Measurements from ENCODE around the gene FAM120C.
A peak's percentile ranks its signal among the peaks of the same experiment; 100 is the strongest.

Gene FAM120C

DNA sequence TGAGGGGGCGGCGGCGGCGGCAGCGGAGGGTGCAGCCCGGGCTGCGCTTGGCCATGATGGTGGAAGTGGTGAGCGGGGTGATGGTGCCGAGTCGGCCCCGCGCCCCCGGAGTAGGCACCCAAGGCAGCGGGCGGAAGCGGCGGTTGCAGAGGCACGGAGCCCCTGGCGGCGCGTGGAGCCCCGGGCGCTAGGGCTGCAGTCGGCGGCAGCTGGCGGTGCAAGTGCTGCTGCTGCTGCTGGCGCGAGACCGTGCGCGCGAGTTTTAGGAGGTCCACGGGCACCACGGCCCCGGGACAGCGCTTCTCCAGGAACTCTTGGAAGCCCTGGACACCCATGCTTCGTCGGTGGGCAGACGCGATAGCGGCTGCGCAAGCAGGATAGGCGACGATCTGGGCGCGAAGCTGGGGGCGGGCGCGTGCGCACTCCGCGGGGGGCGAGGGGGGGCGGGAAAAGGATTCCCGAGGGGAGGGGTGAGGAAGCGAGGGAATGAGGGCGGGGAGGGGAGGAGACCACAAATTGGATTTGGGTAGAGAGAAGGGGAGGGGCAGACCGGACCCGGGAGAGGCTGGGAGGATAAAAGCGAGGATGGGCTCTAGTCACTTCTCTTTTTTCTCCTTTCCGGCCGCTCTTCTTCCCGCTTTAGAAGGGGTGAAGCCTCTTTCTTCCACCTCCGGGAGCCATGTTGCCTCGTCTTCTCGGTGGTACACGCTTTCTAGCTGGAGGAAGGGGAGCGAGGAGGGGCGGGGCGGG, at the start of gene FAM120C:
Gene FAM120C (minus strand): TSS at position 391 of the 750 bp plus-strand sequence. CDS start 56 bp downstream, at position 335.
- peak; percentile 51 for DNase-seq

DNA sequence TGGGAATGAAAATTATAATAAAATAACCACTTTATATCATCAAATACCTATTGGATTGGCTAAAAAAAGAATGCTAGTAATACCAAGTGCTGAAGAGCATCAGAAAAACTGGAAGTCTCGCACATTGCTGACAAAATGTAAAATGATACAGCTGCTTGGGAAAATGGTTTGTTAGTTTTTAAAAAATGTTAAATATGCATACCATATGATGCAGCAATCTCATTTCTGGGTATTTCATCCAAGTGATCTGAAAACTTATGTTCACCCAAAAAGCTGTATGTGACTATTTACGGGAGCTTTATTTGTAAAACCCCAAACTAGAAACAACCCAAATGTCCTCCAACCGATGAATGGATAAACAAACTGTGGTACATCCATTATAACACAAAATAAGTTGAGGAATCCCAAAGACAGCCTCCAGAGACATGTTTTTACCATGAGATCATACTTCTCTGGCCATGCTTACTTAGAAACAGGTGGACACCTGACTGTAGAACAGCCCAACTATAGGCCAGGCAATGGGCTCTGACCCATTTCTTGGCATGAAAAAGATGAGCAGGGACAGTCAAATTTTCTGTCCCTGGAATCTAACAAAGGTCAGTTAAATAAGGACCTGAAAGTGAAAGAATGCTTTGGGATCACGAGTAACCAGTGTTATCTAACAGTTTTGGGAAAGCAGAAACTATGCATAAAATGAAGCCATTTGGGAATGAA, 47.5 kb upstream of the FAM120C start:
- DNase-seq = no peak

GRCh38 chrX:54223581-54223980, 40.5 kb upstream of the FAM120C start:
- DNase-seq = no peak

GRCh38 chrX:54213603-54214002, 30.5 kb upstream of the FAM120C start:
- no peak for DNase-seq

- no peak for DNase-seq
These were observed 25.5 kb upstream of the FAM120C start for GRCh38 chrX:54208531-54208930.

DNA sequence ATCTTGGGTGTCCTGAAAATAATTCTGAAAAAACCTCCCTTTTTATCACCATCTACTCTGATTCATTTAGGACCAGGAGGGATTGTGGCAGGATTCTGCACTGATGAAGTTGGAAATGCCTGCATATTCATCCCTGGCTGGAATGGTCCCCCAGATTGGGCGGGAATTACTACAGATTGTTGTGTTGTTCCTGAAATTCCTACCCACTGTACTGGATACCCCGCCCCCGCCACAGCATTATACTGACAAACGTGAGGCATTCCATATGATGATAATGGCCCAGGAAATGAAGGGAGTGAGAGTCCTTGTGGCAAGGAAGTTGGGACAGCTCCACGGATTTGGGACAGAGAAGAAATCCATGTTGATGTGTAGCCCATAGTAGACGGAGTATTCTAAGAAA, 15.2 kb upstream of the FAM120C start:
- DNase-seq = no peak

GRCh38 chrX:54194982-54195588, 12.0 kb upstream of the FAM120C start:
- no peak for DNase-seq

DNA sequence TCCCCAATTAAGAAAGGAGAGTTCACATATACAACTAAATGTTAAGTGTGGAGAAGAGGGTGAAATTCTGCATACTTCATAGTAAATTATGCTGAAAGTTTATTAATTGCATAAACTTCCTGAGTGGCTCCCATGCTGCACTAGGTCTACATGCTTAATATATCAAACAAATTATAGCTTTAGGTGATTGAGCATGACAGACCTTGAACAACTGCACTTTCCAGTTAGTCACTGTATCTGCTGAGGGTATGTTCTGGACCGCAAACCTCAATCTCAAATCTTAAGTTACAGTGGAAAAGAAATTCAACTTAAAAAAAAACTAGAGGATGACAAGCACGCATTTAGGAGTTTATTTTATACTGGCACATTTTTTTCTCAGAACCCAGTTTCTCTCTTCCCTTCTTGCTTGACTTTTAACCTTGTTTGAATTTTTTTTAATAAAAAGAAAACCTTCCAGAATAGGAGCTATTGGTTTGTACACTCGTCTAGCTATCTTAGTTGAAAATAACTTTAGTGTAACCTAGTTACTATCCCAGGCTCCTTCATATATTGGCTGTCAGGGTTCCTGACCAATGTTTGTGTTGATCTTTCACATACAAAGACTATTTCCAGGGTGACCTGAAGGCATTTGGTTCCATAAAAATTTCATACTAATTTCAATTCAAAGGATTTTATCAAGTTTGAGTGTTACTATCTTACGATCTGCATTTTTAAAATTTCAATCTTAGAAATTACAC, 10.2 kb upstream of the FAM120C start:
- DNase-seq = no peak

- no peak for DNase-seq
These were observed 1.4 kb upstream of the FAM120C start for GRCh38 chrX:54184474-54184873.

- peak; percentile 43 for DNase-seq
These were observed 725 bp downstream of the FAM120C start for GRCh38 chrX:54182194-54182863.

DNA sequence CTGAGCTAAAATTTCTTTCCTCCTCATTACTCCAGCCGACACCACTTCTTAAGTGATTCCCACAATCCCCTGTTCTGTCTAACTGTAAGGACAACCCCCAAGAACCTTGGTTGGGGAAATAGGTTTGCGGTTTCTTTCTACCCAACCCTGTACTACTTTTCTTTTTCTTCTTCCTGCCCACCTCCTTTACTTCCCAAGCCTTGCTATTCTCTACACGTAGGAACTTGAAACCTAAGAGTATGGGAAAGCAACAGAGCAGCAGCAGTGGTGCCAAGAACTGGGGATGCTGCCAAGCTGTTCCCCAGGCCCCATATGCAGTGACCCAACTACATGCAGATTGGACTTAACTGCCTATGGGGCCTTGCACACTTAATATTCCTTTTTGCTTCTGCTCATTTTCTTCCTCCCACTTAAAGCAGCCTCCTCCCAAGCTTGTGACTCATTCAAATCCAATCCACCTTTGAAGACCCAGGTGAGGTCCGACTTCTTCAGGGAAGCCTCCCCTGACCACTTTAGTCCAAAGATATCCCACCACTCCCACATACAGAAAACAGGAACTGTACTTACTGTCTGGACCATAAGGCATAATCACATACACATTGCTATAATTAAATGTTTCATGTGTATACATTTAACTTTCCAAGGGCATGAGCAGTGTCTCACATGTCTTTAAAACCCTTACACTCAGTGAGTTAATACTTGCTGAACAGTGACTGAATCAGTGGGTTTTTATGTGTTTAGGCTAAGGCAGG, 1.7 kb downstream of the FAM120C start:
- no peak for DNase-seq

DNA sequence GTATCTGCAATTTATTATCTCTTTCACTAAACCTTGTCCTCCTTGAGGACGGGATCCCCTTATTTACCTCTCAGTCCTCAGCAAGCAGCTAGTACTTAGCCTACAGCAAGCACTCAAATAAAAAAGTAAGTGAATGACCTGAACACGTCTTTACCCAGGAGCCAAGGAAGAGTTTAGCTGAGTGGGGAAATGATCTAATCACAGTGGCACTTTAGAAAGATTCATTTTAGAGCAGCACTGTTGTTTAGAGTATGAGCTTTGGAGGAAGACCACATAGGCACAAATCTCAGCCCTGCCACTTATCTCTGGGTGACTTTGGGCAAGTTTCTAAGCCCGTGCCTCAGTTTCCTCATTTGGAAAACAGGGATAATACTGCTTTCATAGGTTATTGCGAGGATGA, 2.7 kb downstream of the FAM120C start:
- no peak for DNase-seq

DNA sequence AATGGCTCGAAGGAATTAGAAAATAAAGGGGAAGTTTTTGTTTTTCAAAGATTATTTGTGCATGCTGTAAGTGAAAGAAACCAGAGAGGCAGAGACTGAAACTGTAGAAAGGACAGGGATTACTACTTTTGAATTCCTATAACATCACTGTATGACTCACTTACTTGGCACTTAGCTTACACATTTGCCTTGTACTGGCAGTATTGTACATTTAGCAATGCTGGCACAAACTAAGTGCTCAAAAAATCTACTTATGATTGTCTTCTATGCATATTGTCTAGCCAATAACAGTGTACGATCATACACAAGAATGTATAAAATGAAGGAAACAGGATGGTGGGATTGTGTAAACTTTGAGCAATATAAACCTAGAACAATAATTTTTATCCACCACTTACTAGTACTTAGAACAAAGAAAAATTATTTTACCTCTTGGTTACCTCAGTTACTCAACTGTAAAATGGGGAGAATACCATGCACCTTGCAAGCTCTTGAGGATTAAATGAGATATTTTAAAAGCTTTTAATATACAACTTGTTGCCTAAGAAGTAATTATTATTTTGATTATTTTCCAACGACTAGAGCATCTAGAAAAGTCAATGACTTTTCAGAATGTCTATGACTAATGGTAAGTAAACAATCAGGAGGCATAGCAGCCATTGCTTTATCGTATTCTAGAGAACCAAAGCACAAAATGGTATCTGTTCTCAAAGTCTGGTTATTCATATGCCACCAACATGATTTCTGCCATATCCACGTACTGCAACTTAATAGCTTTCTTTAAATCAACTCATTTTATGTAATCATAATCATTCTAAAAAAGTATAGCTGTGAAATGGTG, 4.7 kb downstream of the FAM120C start:
- DNase-seq = no peak

DNA sequence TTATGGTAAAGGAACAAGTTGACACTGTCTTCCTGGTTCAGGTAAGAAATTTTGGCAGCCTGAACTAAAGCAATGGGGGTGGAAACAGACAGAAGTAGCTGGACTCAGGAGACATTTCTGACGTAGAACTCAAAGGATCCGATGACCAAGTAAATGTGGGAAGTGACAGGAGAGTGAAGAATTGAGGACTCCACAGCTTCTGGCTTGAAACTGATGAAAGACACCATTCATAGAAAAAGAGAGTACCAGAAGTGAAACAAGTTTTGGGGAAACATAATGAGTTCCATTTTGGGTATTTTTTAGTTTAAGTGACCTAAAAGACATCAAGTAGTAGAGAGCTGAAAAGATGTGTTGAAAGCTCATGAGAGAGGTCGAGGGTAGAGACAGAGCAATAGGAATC, 5.7 kb downstream of the FAM120C start:
- DNase-seq = no peak

DNA sequence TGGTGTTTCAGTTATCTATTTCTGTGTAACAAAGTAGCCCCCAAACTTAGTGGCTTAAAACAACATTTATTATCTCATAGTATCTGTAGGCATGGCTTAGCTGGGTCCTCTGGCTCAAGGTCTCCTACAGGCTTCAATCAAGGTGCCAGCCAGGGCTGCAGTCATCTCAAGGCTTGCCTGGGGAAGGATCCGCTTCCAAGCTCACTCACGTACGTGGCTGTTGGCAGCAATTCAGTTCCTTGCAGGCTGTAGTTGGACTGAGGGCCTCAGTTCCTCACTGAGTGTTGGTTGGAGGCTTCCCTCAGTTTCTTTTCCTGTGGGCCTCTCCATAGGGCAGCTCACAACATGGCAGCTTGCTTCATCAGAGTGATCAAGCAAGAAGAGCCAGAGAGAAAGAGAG, 9.3 kb downstream of the FAM120C start:
- no peak for DNase-seq

DNA sequence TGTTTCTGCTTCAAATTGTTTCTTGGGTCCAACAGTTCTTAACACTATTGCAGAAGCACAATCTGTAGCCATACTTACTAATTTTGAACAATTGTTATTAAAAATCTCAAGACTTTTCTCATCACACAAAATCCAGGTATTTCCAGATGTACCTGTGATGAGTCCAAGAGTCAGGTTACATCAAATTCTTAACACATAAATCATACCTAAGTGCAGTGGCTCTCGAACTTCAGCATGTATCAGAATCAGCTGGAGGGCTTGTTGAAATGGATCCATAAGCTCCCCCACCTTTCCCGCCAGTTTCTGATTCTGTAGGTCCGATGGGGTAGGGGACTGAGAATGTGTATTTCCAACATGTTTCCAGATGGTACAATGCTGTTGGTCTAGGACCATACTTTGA, 10.6 kb downstream of the FAM120C start:
- DNase-seq = no peak

DNA sequence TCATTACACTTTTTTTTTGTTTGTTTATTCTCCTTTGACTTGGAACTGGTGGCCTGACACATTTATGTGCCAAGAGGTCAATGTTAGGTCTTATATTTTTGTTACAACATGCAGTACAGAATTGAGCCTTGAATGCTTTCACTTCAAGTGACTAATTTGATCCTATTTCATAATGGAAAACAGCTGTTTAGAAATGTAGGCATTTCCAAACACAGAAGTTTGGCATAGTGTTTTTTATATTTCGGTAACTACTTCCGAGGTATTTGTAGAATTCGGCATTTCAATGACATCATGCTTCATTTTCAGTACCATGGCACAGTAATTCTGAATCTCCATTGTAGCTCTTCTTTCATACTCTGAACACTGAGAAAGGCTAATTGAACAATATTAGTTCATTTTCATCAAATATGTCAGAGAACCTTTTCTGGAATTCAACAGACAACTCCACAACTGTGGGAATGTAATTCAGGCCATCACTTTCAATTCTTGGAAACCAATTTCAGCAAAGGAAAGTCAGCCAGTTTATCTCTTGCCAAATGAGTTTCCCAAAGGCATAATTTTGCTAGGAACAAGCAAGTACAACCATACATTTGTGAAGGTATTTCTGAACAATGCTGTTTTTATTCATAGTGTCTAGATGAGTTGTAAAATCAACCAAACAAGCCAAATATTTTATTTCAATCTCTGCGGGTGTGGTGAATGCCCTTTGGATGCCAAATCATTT, 11.4 kb downstream of the FAM120C start:
- no peak for DNase-seq

DNA sequence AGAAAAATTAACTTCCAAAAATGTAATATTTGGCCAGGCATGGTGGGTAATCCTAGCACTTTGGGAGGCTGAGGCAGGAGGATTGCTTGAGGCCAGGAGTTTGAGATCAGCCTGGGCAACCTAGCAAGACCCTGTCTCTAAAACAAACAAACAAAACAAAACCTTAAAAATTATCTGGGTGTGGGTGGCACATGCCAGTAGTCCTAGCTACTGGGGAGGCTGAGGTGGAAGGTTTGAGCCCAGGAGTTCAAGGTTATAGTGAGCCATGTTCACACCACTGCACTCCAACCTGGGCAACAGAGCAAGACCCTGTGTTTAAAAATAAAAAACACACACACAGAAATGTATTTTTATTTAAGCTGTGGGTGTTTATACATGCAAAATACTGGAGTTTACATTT, 12.0 kb downstream of the FAM120C start:
- no peak for DNase-seq

DNA sequence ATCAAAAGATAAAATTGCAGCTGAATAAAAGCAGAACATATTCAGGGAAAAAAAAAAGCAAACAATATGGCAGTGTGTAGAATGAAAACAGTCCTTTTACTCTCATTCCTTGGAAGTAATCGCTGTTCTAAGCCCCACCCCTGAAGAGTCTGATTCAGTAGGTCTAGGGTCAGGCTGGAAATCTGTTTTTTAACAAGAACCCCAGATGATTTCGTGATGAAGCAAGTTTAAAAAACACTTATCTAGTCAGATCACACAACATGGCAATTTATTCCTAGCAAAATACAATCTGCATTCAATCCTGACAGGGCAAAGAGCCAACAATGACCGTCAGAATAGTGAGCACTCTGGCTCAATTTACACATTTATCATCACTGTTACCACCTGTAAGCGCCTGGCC, 16.1 kb downstream of the FAM120C start:
- no peak for DNase-seq

DNA sequence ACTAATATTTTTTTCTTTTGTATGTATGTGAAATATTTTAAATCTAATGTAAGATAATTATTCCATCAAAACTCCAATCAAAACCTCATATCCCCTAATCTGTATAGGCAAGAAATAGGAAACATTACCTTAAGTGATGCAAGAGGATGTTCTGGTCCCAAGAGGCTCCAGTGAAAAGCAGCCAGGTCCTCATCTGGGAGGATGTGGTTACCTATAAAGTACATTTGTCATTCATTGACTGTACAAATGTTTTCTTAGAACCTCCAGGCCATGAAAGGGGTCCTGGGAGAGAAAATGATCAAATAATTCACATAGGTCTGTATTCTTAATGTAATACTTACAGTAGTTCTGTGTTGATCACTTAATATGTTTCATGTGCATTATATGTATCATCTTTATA, 25.5 kb downstream of the FAM120C start:
- DNase-seq = no peak

Measured in COR-L47 (cell line).